PC-9 (cell line): ENCODE results near the gene MSANTD2. TPM values are rescaled to one million over a fixed set of nuclear protein-coding genes. Genes with fewer than 3 reads are reported as not detected.

ENCODE experiments used
- BruUV-seq: library from RNA; stranded (reverse); fragments of 400-500 nt; replicated peaks from 2 replicates; lab custom pipeline; 2021; lab: Mats Ljungman, UMichigan
- CTCF ChIA-PET: fragments of 300-600 bp; sonication (Branson Sonifier 250); formaldehyde crosslinking; loops from one replicate; lab custom pipeline; 2022; ENCODE audit warnings: antibody characterized with exemption; lab: Charles Lee
- POLR2A ChIA-PET: fragments of 300-600 bp; sonication (Branson Sonifier 250); formaldehyde crosslinking; loops from one replicate; lab custom pipeline; 2022; ENCODE audit warnings: antibody characterized with exemption; ENCODE audit not compliant: unreplicated experiment; lab: Charles Lee
- DNase-seq, 2 experiments: peaks; one replicate each; pipeline versions ENCODE4 v3.0.0 to v3.0.0-alpha.2; 2015 to 2022; ENCODE audit warnings: mixed read lengths in 1 of 2
- H2AFZ ChIP-seq: fragments of 200-600 bp; sonication (generic); 2 replicates; pipeline ENCODE4 v1.8.1; 2017; ENCODE audit warnings: antibody characterized with exemption
- H3F3A ChIP-seq: fragments of 200-600 bp; sonication (generic); 2 replicates; pipeline ENCODE4 v1.8.1; 2017; ENCODE audit warnings: antibody characterized with exemption, mild to moderate bottlenecking, low read depth; ENCODE audit not compliant: insufficient read depth
- H3K27ac ChIP-seq: fragments of 200-600 bp; sonication (generic); 2 replicates; pipeline ENCODE4 v1.6.1; 2016; ENCODE audit warnings: mixed run types
- H3K27me3 ChIP-seq: fragments of 200-600 bp; sonication (generic); 2 replicates; pipeline ENCODE4 v1.6.1; 2016; ENCODE audit warnings: low read depth, mixed run types; ENCODE audit not compliant: insufficient read depth
- H3K36me3 ChIP-seq: fragments of 200-600 bp; sonication (generic); 2 replicates; pipeline ENCODE4 v1.6.1; 2016; ENCODE audit warnings: low read depth, mixed run types
- H3K4me1 ChIP-seq: fragments of 200-600 bp; sonication (generic); replicated peaks from 2 replicates; pipeline ENCODE4 v1.6.1; 2016; ENCODE audit warnings: mixed run types; ENCODE audit not compliant: insufficient read depth
- H3K4me2 ChIP-seq: fragments of 200-600 bp; sonication (generic); 2 replicates; pipeline ENCODE4 v1.6.1; 2017; ENCODE audit warnings: mixed run types
- H3K4me3 ChIP-seq: fragments of 200-600 bp; sonication (generic); 2 replicates; pipeline ENCODE4 v1.6.1; 2016; ENCODE audit warnings: mixed run types
- H3K79me2 ChIP-seq: fragments of 200-600 bp; sonication (generic); 2 replicates; pipeline ENCODE4 v1.6.1; 2017; ENCODE audit warnings: low read depth, mixed run types
- H3K9me2 ChIP-seq: fragments of 200-600 bp; sonication (generic); 2 replicates; pipeline ENCODE4 v1.8.1; 2017; ENCODE audit warnings: mild to moderate bottlenecking; ENCODE audit not compliant: insufficient read depth
- H3K9me3 ChIP-seq: fragments of 200-600 bp; sonication (generic); 2 replicates; pipeline ENCODE4 v1.8.1; 2016; ENCODE audit warnings: low read depth; ENCODE audit not compliant: insufficient read depth
- H4K20me1 ChIP-seq: fragments of 200-600 bp; sonication (generic); 2 replicates; pipeline ENCODE4 v1.8.1; 2017; ENCODE audit not compliant: insufficient read depth
- EZH2 ChIP-seq: fragments of 200-600 bp; sonication (generic); IDR thresholded peaks from 2 replicates; pipeline ENCODE4 v1.8.0; 2017; ENCODE audit warnings: antibody characterized with exemption, low read depth
- intact Hi-C: fragments of 100-400 bp; cut with micrococcal nuclease; formaldehyde crosslinking; loops from one replicate; pipeline ENCODE4 v1.10.0; 2022; ENCODE audit not compliant: unreplicated experiment
- total RNA-seq: library from RNA; stranded (reverse); gene quantifications from 2 replicates; pipeline ENCODE4 v1.2.3, GENCODE V29; 2021
- TF ChIP-seq, protein P1 (sequence below): fragments of 200-600 bp; sonication (generic); conservative IDR thresholded peaks from 2 replicates; pipeline ENCODE4 v1.6.1; 2017; ENCODE audit warnings: mixed run types, antibody characterized with exemption, mild to moderate bottlenecking, moderate library complexity

Gene MSANTD2
- total RNA-seq, 1 experiment from 2014 or later: 16.9 TPM

DNA sequence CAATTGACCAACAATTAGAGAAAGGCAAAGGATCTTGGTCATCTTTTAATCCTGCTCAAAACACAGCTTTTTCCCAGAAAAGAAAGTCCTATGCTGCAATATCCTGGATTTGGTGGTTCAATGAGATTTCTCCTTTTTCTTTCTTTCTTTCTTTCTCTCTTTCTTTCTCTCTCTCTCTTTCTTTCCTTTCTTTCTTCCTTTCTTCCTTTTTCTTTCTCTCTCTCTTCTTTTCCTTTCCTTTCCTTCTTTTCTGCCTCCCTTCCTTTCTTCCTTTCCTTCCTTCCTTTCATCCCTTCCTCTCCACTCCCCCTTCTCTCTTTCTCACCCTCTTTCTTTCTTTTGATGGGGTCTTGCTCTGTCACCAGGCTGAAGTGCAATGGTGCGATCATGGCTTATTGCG, 31.7 kb upstream of the MSANTD2 start:
- no peak for DNase-seq
- CTCF ChIA-PET: no interaction called here

DNA sequence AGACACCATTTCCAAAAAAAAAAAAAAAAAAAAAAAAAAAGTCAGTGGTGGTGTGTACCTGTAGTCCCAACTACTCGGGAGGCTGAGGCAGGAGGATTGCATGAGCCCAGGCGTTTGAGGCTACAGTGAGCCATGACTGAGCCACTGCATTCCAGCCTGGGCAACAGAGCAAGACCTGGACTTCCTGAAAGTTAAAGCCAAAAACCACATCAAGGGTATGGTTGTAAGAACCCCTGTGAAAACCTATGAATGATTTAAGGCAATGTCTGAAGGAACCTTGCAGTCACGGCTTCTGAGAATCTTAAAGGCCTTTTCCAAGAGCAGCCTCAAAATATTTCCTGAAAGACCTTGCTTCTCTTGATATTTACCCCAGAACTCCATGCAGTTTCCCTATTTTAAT, 30.5 kb upstream of the MSANTD2 start:
- no peak for DNase-seq
- no peaks in the 10 kb centered on the region for H3K79me2 ChIP-seq
- no peak overlapping the region for H3K27ac ChIP-seq
- no peaks in the 10 kb centered on the region for H4K20me1 ChIP-seq
- no peak overlapping the region for H3K4me3 ChIP-seq
- no TSS peak for BruUV-seq
- H3F3A ChIP-seq: peaks cover 28% of the 10 kb centered on the region
- H3K36me3 ChIP-seq: no peaks in the 10 kb centered on the region
- intact Hi-C loops: loop anchor here (10.0 kb wide), 1 partner anchor 574 kb away; no protein-coding TSS in a partner anchor
- H3K27me3 ChIP-seq: no peaks in the 10 kb centered on the region
- ChIA-PET POLR2A (no interaction called here), CTCF (no interaction called here)
- peaks cover 42% of the 10 kb centered on the region for H3K4me1 ChIP-seq
- no peak overlapping the region for H3K4me2 ChIP-seq
- no peaks in the 10 kb centered on the region for H3K9me2 ChIP-seq
- TF ChIP-seq, protein P1, sequence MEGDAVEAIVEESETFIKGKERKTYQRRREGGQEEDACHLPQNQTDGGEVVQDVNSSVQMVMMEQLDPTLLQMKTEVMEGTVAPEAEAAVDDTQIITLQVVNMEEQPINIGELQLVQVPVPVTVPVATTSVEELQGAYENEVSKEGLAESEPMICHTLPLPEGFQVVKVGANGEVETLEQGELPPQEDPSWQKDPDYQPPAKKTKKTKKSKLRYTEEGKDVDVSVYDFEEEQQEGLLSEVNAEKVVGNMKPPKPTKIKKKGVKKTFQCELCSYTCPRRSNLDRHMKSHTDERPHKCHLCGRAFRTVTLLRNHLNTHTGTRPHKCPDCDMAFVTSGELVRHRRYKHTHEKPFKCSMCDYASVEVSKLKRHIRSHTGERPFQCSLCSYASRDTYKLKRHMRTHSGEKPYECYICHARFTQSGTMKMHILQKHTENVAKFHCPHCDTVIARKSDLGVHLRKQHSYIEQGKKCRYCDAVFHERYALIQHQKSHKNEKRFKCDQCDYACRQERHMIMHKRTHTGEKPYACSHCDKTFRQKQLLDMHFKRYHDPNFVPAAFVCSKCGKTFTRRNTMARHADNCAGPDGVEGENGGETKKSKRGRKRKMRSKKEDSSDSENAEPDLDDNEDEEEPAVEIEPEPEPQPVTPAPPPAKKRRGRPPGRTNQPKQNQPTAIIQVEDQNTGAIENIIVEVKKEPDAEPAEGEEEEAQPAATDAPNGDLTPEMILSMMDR: no peak
- TF ChIP-seq EZH2: no peak
- no peaks in the 10 kb centered on the region for H3K9me3 ChIP-seq
- H2AFZ ChIP-seq: no peak overlapping the region

More for the DNA sequence above, 31.7 kb upstream of the MSANTD2 start:
- no peak overlapping the region for H3K27ac ChIP-seq
- no peak overlapping the region for H2AFZ ChIP-seq
- H3K4me1 ChIP-seq: peaks cover 53% of the 10 kb centered on the region
- TF ChIP-seq EZH2: no peak
- TF ChIP-seq, protein P1: no peak
- no peak overlapping the region for H3K4me3 ChIP-seq
- no TSS peak for BruUV-seq
- intact Hi-C loops: loop anchor here (10.0 kb wide), 1 partner anchor 573 kb away; no protein-coding TSS in a partner anchor
- POLR2A ChIA-PET: no interaction called here
- H3K9me2 ChIP-seq: no peaks in the 10 kb centered on the region
- H3F3A ChIP-seq: peaks cover 28% of the 10 kb centered on the region
- H3K36me3 ChIP-seq: no peaks in the 10 kb centered on the region
- H3K27me3 ChIP-seq: no peaks in the 10 kb centered on the region
- no peaks in the 10 kb centered on the region for H4K20me1 ChIP-seq
- no peaks in the 10 kb centered on the region for H3K79me2 ChIP-seq
- peak overlapping the region; percentile 68; the same call in 1 of the 2 replicates for H3K4me2 ChIP-seq
- no peaks in the 10 kb centered on the region for H3K9me3 ChIP-seq

DNA sequence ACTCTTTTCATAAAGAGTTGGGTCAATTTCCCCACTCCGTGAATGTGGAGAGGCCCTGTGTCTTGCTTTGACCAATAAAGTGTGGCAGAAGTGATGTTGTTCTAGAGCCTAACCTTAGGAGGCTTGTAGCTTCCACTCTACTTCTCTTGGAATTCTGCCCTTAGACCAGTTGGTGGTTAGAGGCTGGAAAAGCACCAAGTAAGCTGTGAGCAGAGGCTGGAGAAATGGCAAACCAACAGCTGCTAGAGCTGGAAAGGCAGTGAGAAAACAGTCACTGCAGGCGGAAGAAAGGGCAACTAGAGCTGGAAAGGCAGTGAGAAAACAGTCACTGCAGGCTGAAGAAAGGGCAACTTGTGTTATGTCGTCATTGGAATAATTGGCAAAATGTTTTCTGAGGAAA, 29.8 kb upstream of the MSANTD2 start:
- no TSS peak for BruUV-seq
- intact Hi-C loops: loop anchor here (10.0 kb wide), 1 partner anchor 575 kb away; no protein-coding TSS in a partner anchor
- H3K27me3 ChIP-seq: no peaks in the 10 kb centered on the region

More for the DNA sequence above, 29.8 kb upstream of the MSANTD2 start:
- Histone ChIP-seq H3K27ac (no peak overlapping the region), H3F3A (peaks cover 24% of the 10 kb centered on the region), H3K36me3 (no peaks in the 10 kb centered on the region), H2AFZ (no peak overlapping the region), H3K9me2 (no peaks in the 10 kb centered on the region), H3K79me2 (no peaks in the 10 kb centered on the region), H3K4me2 (no peak overlapping the region), H3K9me3 (no peaks in the 10 kb centered on the region), H3K4me1 (peaks cover 34% of the 10 kb centered on the region), H4K20me1 (no peaks in the 10 kb centered on the region), H3K4me3 (no peak overlapping the region)
- TF ChIP-seq, protein P1: no peak
- TF ChIP-seq EZH2: no peak
- DNase-seq: no peak
- ChIA-PET POLR2A (no interaction called here), CTCF (no interaction called here)
